Neutrophil (primary cell): ENCODE measurements around the gene HLA-B.

Source experiments
- H3K27ac ChIP-seq: fragments of 200-600 bp; sonication (generic); 2 replicates; pipeline ENCODE4 v1.5.1; 2016; ENCODE audit warnings: mild to moderate bottlenecking, moderate library complexity
- H3K27me3 ChIP-seq: fragments of 200-600 bp; sonication (generic); 2 replicates; pipeline ENCODE4 v1.6.0; 2016; ENCODE audit warnings: mild to moderate bottlenecking
- H3K36me3 ChIP-seq: fragments of 200-600 bp; sonication (generic); 2 replicates; pipeline ENCODE4 v1.5.1; 2017
- H3K4me1 ChIP-seq, 2 experiments: fragments of 200-600 bp in 1 of 2; sonication (generic) in 1 of 2; 1 replicate in 1 of 2; 2 replicates in 1 of 2; pipeline versions ENCODE4 v1.5.1 to v1.6.1; 2013 to 2016; ENCODE audit warnings: low read depth in 1 of 2, low read length in 1 of 2, mild to moderate bottlenecking in 1 of 2, moderate library complexity in 1 of 2; ENCODE audit not compliant: control insufficient read depth in 1 of 2, insufficient read depth in 1 of 2
- H3K4me3 ChIP-seq, 2 experiments: fragments of 200-600 bp in 1 of 2; sonication (generic) in 1 of 2; 1 replicate in 1 of 2; 2 replicates in 1 of 2; pipeline ENCODE4 v1.5.1; 2013 to 2016; ENCODE audit warnings: low read depth in 1 of 2, low read length in 1 of 2, mild to moderate bottlenecking in 1 of 2, moderate library complexity in 1 of 2
- H3K9me3 ChIP-seq: fragments of 200-600 bp; sonication (generic); 2 replicates; pipeline ENCODE4 v1.5.1; 2016
- TF ChIP-seq, protein P1 (sequence below): fragments of 200-600 bp; sonication (generic); IDR thresholded peaks from 2 replicates; pipeline ENCODE4 v1.5.1; 2016; ENCODE audit warnings: antibody characterized with exemption

The HLA-B gene

GRCh38 chr6:31321820-31322219 lies 35.2 kb downstream of the HLA-B start:
- no peak overlapping the region for H3K27ac ChIP-seq
- H3K27me3 ChIP-seq = peaks cover 64% of the 10 kb centered on the region
- no peaks in the 10 kb centered on the region for H3K9me3 ChIP-seq
- no peaks in the 10 kb centered on the region for H3K36me3 ChIP-seq
- H3K4me1 ChIP-seq = no peaks in the 10 kb centered on the region
- no peak overlapping the region for H3K4me3 ChIP-seq
- TF ChIP-seq, protein P1, sequence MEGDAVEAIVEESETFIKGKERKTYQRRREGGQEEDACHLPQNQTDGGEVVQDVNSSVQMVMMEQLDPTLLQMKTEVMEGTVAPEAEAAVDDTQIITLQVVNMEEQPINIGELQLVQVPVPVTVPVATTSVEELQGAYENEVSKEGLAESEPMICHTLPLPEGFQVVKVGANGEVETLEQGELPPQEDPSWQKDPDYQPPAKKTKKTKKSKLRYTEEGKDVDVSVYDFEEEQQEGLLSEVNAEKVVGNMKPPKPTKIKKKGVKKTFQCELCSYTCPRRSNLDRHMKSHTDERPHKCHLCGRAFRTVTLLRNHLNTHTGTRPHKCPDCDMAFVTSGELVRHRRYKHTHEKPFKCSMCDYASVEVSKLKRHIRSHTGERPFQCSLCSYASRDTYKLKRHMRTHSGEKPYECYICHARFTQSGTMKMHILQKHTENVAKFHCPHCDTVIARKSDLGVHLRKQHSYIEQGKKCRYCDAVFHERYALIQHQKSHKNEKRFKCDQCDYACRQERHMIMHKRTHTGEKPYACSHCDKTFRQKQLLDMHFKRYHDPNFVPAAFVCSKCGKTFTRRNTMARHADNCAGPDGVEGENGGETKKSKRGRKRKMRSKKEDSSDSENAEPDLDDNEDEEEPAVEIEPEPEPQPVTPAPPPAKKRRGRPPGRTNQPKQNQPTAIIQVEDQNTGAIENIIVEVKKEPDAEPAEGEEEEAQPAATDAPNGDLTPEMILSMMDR = peak; percentile 43

GRCh38 chr6:31321005-31321707 lies 35.8 kb downstream of the HLA-B start:
- H3K36me3 ChIP-seq = no peaks in the 10 kb centered on the region
- no peaks in the 10 kb centered on the region for H3K9me3 ChIP-seq
- TF ChIP-seq, protein P1 = no peak
- no peak overlapping the region for H3K4me3 ChIP-seq
- no peaks in the 10 kb centered on the region for H3K4me1 ChIP-seq
- H3K27ac ChIP-seq = no peak overlapping the region
- peaks cover 69% of the 10 kb centered on the region for H3K27me3 ChIP-seq

DNA sequence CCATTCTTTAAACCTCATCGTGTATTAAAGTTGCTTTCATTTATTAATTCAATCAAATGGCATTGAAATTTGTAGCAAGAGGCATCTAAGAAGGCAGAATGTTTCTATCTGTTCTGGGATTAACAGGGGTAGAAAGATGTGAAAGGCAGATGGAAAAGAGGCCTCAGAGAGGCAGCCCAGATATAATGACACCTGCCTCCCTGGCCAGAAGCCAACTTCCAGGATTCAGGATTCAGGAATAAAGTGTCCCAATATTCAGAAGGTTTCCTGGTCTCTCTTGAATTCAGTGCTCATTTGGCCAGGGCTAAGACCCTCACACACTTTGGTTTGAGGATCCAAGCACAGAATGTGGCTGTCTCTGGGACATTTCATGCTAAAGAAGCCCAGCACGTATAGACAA lies 39.9 kb downstream of the HLA-B start:
- TF ChIP-seq, protein P1 = no peak
- no peak overlapping the region for H3K27ac ChIP-seq
- H3K4me1 ChIP-seq = no peaks in the 10 kb centered on the region
- no peaks in the 10 kb centered on the region for H3K36me3 ChIP-seq
- H3K4me3 ChIP-seq = no peak overlapping the region
- H3K27me3 ChIP-seq = peaks cover 74% of the 10 kb centered on the region
- no peaks in the 10 kb centered on the region for H3K9me3 ChIP-seq

GRCh38 chr6:31309641-31310040 lies 47.3 kb downstream of the HLA-B start:
- Histone ChIP-seq H3K9me3 (no peaks in the 10 kb centered on the region), H3K27ac (no peak overlapping the region), H3K36me3 (no peaks in the 10 kb centered on the region), H3K27me3 (peaks cover 97% of the 10 kb centered on the region), H3K4me1 (peaks cover 0 to 13% of the 10 kb centered on the region in 2 experiments), H3K4me3 (no peak overlapping the region)
- TF ChIP-seq, protein P1 = no peak

GRCh38 chr6:31308845-31309175 lies 48.2 kb downstream of the HLA-B start:
- Histone ChIP-seq H3K27ac (no peak overlapping the region), H3K4me1 (peaks cover 0 to 13% of the 10 kb centered on the region in 2 experiments), H3K27me3 (peaks cover 91% of the 10 kb centered on the region), H3K4me3 (peak overlapping the region; percentile 58 to 78), H3K9me3 (no peaks in the 10 kb centered on the region), H3K36me3 (no peaks in the 10 kb centered on the region)
- TF ChIP-seq, protein P1 = no peak
